Astrocyte (in vitro differentiated cells and primary cell): ENCODE results near the gene SLC9A6.

Experiments
- EZH2 ChIP-seq: IDR thresholded peaks from 2 replicates; pipeline ENCODE4 v1.6.1; 2012; ENCODE audit warnings: mild to moderate bottlenecking, low read length, inconsistent platforms; ENCODE audit not compliant: insufficient read depth
- TF ChIP-seq, protein P1 (sequence below): IDR thresholded peaks from 2 replicates; pipeline ENCODE4 v1.5.1; 2011; ENCODE audit warnings: low read depth, mild to moderate bottlenecking, inconsistent platforms, low read length, moderate library complexity; ENCODE audit not compliant: insufficient read depth

GRCh38 chrX:136039968-136040367 lies 54.7 kb downstream of the SLC9A6 start:
- TF ChIP-seq, protein P1, sequence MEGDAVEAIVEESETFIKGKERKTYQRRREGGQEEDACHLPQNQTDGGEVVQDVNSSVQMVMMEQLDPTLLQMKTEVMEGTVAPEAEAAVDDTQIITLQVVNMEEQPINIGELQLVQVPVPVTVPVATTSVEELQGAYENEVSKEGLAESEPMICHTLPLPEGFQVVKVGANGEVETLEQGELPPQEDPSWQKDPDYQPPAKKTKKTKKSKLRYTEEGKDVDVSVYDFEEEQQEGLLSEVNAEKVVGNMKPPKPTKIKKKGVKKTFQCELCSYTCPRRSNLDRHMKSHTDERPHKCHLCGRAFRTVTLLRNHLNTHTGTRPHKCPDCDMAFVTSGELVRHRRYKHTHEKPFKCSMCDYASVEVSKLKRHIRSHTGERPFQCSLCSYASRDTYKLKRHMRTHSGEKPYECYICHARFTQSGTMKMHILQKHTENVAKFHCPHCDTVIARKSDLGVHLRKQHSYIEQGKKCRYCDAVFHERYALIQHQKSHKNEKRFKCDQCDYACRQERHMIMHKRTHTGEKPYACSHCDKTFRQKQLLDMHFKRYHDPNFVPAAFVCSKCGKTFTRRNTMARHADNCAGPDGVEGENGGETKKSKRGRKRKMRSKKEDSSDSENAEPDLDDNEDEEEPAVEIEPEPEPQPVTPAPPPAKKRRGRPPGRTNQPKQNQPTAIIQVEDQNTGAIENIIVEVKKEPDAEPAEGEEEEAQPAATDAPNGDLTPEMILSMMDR, result no peak
- TF ChIP-seq EZH2, result no peak
